ENCODE results near the gene CELF4. TPM values are rescaled to one million over a fixed set of nuclear protein-coding genes. Genes with fewer than 3 reads are reported as not detected.

The CELF4 gene
- total and polyA plus RNA-seq, 2 donors (not counting 3 experiments of a cell fraction or from before 2014, with no cell fraction given): not detected

- Histone ChIP-seq H3K9ac (replicated peaks; ENCODE audit: extremely low read depth, insufficient read depth, low read length) (no peak overlapping the region), H4K20me1 (replicated peaks; ENCODE audit: control insufficient read depth, extremely low read depth, insufficient read depth, low read length) (no peaks in the 10 kb centered on the region), H3K4me1 (ENCODE audit: control insufficient read depth, extremely low read depth, insufficient read depth, low read length) (no peaks in the 10 kb centered on the region), H3K4me3 (replicated peaks in 1 of 3; ENCODE audit: insufficient read depth in 1 of 3, low read depth in 1 of 3, low read length in 3 of 3) (no peak overlapping the region), H3K79me2 (ENCODE audit: control insufficient read depth, insufficient read depth, low read length) (no peaks in the 10 kb centered on the region), H3K9me3 (replicated peaks; ENCODE audit: control insufficient read depth, insufficient read depth, low read length) (no peaks in the 10 kb centered on the region), H3K27me3 (ENCODE audit: control insufficient read depth in 2 of 2, insufficient read depth in 2 of 2, low read length in 2 of 2) (no peaks in the 10 kb centered on the region), H3K27ac (ENCODE audit: insufficient read depth, low read depth, low read length) (no peak overlapping the region), H3K9me1 (replicated peaks; ENCODE audit: control insufficient read depth, extremely low read depth, insufficient read depth, low read length) (no peaks in the 10 kb centered on the region), H2AFZ (ENCODE audit: low read depth, low read length) (no peak overlapping the region), H3K4me2 (ENCODE audit: insufficient read depth, low read length) (no peak overlapping the region), H3K36me3 (ENCODE audit: control insufficient read depth in 2 of 2, extremely low read depth in 1 of 2, insufficient read depth in 2 of 2, low read length in 2 of 2) (no peaks in the 10 kb centered on the region)
- DNase-seq (ENCODE audit: low read depth, low spot score): no peak
- ChIA-PET POLR2A (no interaction called here), CTCF (no interaction called here)
- no TSS peak for BruUV-seq (replicated peaks)
- TF ChIP-seq MAX (IDR thresholded peaks at IDR 0.05; ENCODE audit: insufficient read depth, insufficient read length): no peak
- no peak for FAIRE-seq
- dilution Hi-C loops (cut with MboI; ENCODE audit: extremely low pct_ligation_motif_present, low sequenced_read_pairs): no loop called here
- intact Hi-C loops (cut with micrococcal nuclease): no loop called here
These were observed 153.3 kb downstream of the CELF4 start for GRCh38 chr18:37412333-37412732.

- no peak overlapping the region for H3K27ac ChIP-seq (ENCODE audit: insufficient read depth, low read depth, low read length)
- DNase-seq (ENCODE audit: low read depth, low spot score) (no peak), FAIRE-seq (no peak)
- intact Hi-C loops (cut with micrococcal nuclease) (no loop called here), dilution Hi-C loops (cut with MboI; ENCODE audit: extremely low pct_ligation_motif_present, low sequenced_read_pairs) (no loop called here)
- H3K27me3 ChIP-seq (ENCODE audit: control insufficient read depth in 2 of 2, insufficient read depth in 2 of 2, low read length in 2 of 2): no peaks in the 10 kb centered on the region
- H3K36me3 ChIP-seq (ENCODE audit: control insufficient read depth in 2 of 2, extremely low read depth in 1 of 2, insufficient read depth in 2 of 2, low read length in 2 of 2): no peaks in the 10 kb centered on the region
- no peak overlapping the region for H3K9ac ChIP-seq (replicated peaks; ENCODE audit: extremely low read depth, insufficient read depth, low read length)
- no peak for TF ChIP-seq EZH2 (IDR thresholded peaks at IDR 0.05; ENCODE audit: borderline replicate concordance, low read depth, low read length, severe bottlenecking)
- no peak for TF ChIP-seq MYC (IDR thresholded peaks at IDR 0.05; ENCODE audit: low read depth, low read length)
- TF ChIP-seq JUN (IDR thresholded peaks at IDR 0.05; ENCODE audit: borderline replicate concordance, insufficient read depth, insufficient read length, low read depth): no peak
- no peak for TF ChIP-seq POLR2AphosphoS5 (IDR thresholded peaks at IDR 0.05; ENCODE audit: insufficient read depth, low read depth, low read length)
- no peak for TF ChIP-seq POLR2A (IDR thresholded peaks at IDR 0.05; ENCODE audit: low read depth, low read length)
- TF ChIP-seq GATA2 (IDR thresholded peaks at IDR 0.05; ENCODE audit: insufficient read depth, insufficient read length, low read depth, low read length): no peak
- no peak for TF ChIP-seq CTCF (IDR thresholded peaks at IDR 0.05; ENCODE audit: extremely low read depth in 1 of 2, insufficient read depth in 1 of 2, low read depth in 1 of 2, low read length in 2 of 2)
- no peak for TF ChIP-seq MAX (IDR thresholded peaks at IDR 0.05; ENCODE audit: insufficient read depth, insufficient read length)
- no peak for TF ChIP-seq FOS (IDR thresholded peaks at IDR 0.05; ENCODE audit: borderline replicate concordance, insufficient read depth, low read length)
- H3K79me2 ChIP-seq (ENCODE audit: control insufficient read depth, insufficient read depth, low read length): no peaks in the 10 kb centered on the region
- ChIA-PET CTCF (no interaction called here), POLR2A (no interaction called here)
- no peak overlapping the region for H3K4me2 ChIP-seq (ENCODE audit: insufficient read depth, low read length)
- BruUV-seq (replicated peaks): no TSS peak
- no peak overlapping the region for H3K4me3 ChIP-seq (replicated peaks in 1 of 3; ENCODE audit: insufficient read depth in 1 of 3, low read depth in 1 of 3, low read length in 3 of 3)
- H3K4me1 ChIP-seq (ENCODE audit: control insufficient read depth, extremely low read depth, insufficient read depth, low read length): no peaks in the 10 kb centered on the region
- H4K20me1 ChIP-seq (replicated peaks; ENCODE audit: control insufficient read depth, extremely low read depth, insufficient read depth, low read length): no peaks in the 10 kb centered on the region
- H2AFZ ChIP-seq (ENCODE audit: low read depth, low read length): no peak overlapping the region
- no peaks in the 10 kb centered on the region for H3K9me3 ChIP-seq (replicated peaks; ENCODE audit: control insufficient read depth, insufficient read depth, low read length)
- no peaks in the 10 kb centered on the region for H3K9me1 ChIP-seq (replicated peaks; ENCODE audit: control insufficient read depth, extremely low read depth, insufficient read depth, low read length)
These were observed 155.7 kb downstream of the CELF4 start for GRCh38 chr18:37409878-37410277.
